Endothelial cell of umbilical vein (primary cell): ENCODE measurements around the gene PRIMPOL. TPM values are rescaled to one million over a fixed set of nuclear protein-coding genes. Genes with fewer than 3 reads are reported as not detected.

Experiments
- BruUV-seq: library from RNA; stranded (reverse); fragments of 400-500 nt; replicated peaks from 2 replicates; lab custom pipeline; 2021; lab: Mats Ljungman, UMichigan
- CTCF ChIA-PET: fragments of 300-600, 350-600 bp; sonication (Branson Sonifier 250); formaldehyde crosslinking; loops from one replicate; lab custom pipeline; 2021; ENCODE audit warnings: antibody characterized with exemption, inconsistent platforms; lab: Charles Lee
- POLR2A ChIA-PET: fragments of 300-600, 350-600 bp; sonication (Branson Sonifier 250); formaldehyde crosslinking; loops from one replicate; lab custom pipeline; 2021; ENCODE audit warnings: antibody characterized with exemption, inconsistent platforms; lab: Charles Lee
- DNase-seq: peaks from one replicate; pipeline ENCODE4 v3.0.0-alpha.2; 2011; ENCODE audit warnings: low read depth, low spot score
- FAIRE-seq: peaks from 2 replicates; lab custom pipeline; 2011; peaks lifted over from hg19 to GRCh38; lab: Jason Lieb, UNC
- H2AFZ ChIP-seq: 2 replicates; pipeline ENCODE4 v1.6.0; 2012; ENCODE audit warnings: low read depth, low read length, control low read depth, inconsistent platforms
- H3K27ac ChIP-seq: 2 replicates; pipeline ENCODE4 v1.5.1; 2011; ENCODE audit warnings: low read depth, mild to moderate bottlenecking, control low read depth, low read length, moderate library complexity; ENCODE audit not compliant: insufficient read depth
- H3K27me3 ChIP-seq, 2 experiments: 2 replicates each; pipeline versions ENCODE4 v1.6.0 to v1.6.1; 2011; ENCODE audit warnings: low read length in 2 of 2, mixed read lengths in 1 of 2; ENCODE audit not compliant: control insufficient read depth in 2 of 2, insufficient read depth in 2 of 2
- H3K36me3 ChIP-seq, 2 experiments: 2 replicates in 1 of 2; 3 replicates in 1 of 2; pipeline ENCODE4 v1.5.1; 2011; ENCODE audit warnings: low read length in 2 of 2, mild to moderate bottlenecking in 1 of 2, moderate library complexity in 1 of 2; ENCODE audit not compliant: control insufficient read depth in 2 of 2, insufficient read depth in 2 of 2; ENCODE audit errors: extremely low read depth in 1 of 2
- H3K4me1 ChIP-seq: 3 replicates; pipeline ENCODE4 v1.5.1; 2011; ENCODE audit warnings: mild to moderate bottlenecking, low read length; ENCODE audit not compliant: control insufficient read depth, insufficient read depth; ENCODE audit errors: extremely low read depth
- H3K4me2 ChIP-seq: 2 replicates; pipeline ENCODE4 v1.6.1; 2011; ENCODE audit warnings: low read length, control low read depth, mixed read lengths; ENCODE audit not compliant: insufficient read depth
- H3K4me3 ChIP-seq, 3 experiments: fragments of 200-600 bp in 1 of 3; sonication (generic), shearing (Covaris generic) in 1 of 3; replicated peaks in 1 of 3; 2 replicates each; pipeline ENCODE4 v1.5.1; 2011 to 2016; ENCODE audit warnings: control low read depth in 3 of 3, low read length in 3 of 3, mild to moderate bottlenecking in 2 of 3, inconsistent platforms in 1 of 3, low read depth in 1 of 3, moderate library complexity in 1 of 3; ENCODE audit not compliant: insufficient read depth in 1 of 3
- H3K79me2 ChIP-seq: 2 replicates; pipeline ENCODE4 v1.6.0; 2012; ENCODE audit warnings: low read length, inconsistent platforms; ENCODE audit not compliant: control insufficient read depth, insufficient read depth
- H3K9ac ChIP-seq: replicated peaks from 2 replicates; pipeline ENCODE3; 2011; ENCODE audit warnings: low read length, control low read depth; ENCODE audit not compliant: insufficient read depth; ENCODE audit errors: extremely low read depth
- H3K9me1 ChIP-seq: replicated peaks from 3 replicates; pipeline ENCODE4 v1.6.0; 2011; ENCODE audit warnings: mild to moderate bottlenecking, low read length; ENCODE audit not compliant: control insufficient read depth, insufficient read depth; ENCODE audit errors: extremely low read depth
- H3K9me3 ChIP-seq: replicated peaks from 2 replicates; pipeline ENCODE4 v1.5.1; 2012; ENCODE audit warnings: low read length, inconsistent platforms; ENCODE audit not compliant: control insufficient read depth, insufficient read depth
- H4K20me1 ChIP-seq: replicated peaks from 2 replicates; pipeline ENCODE3; 2011; ENCODE audit warnings: mild to moderate bottlenecking, low read length; ENCODE audit not compliant: control insufficient read depth, insufficient read depth; ENCODE audit errors: extremely low read depth
- CTCF ChIP-seq, 2 donors: IDR thresholded peaks; 1 replicate in 1 of 2; 2 replicates in 1 of 2; pipeline ENCODE4 v1.5.1; 2011; ENCODE audit warnings: low read length in 2 of 2, mild to moderate bottlenecking in 2 of 2, moderate library complexity in 2 of 2, control low read depth in 1 of 2, inconsistent platforms in 1 of 2, low read depth in 1 of 2; ENCODE audit not compliant: insufficient read depth in 1 of 2; ENCODE audit errors: extremely low read depth in 1 of 2
- EZH2 ChIP-seq: IDR thresholded peaks from 2 replicates; pipeline ENCODE4 v1.6.1; 2012; ENCODE audit warnings: borderline replicate concordance, low read depth, mild to moderate bottlenecking, moderate library complexity, low read length, inconsistent platforms; ENCODE audit not compliant: severe bottlenecking
- FOS ChIP-seq: IDR thresholded peaks from 2 replicates; pipeline ENCODE4 v1.6.1; 2011; ENCODE audit warnings: mild to moderate bottlenecking, low read length, moderate library complexity, borderline replicate concordance; ENCODE audit not compliant: insufficient read depth
- GATA2 ChIP-seq: IDR thresholded peaks from 2 replicates; pipeline ENCODE4 v1.7.0; 2011; ENCODE audit warnings: low read depth, mild to moderate bottlenecking, moderate library complexity, mixed read lengths, low read length; ENCODE audit not compliant: insufficient read length, insufficient read depth
- JUN ChIP-seq: IDR thresholded peaks from 2 replicates; pipeline ENCODE4 v1.6.1; 2011; ENCODE audit warnings: borderline replicate concordance, low read depth; ENCODE audit not compliant: insufficient read length, insufficient read depth
- MAX ChIP-seq: IDR thresholded peaks from 2 replicates; pipeline ENCODE4 v1.6.1; 2011; ENCODE audit not compliant: insufficient read depth, insufficient read length
- MYC ChIP-seq: IDR thresholded peaks from one replicate; pipeline ENCODE4 v1.6.1; 2011; ENCODE audit warnings: mild to moderate bottlenecking, low read depth, low read length
- POLR2A ChIP-seq: IDR thresholded peaks from 2 replicates; pipeline ENCODE4 v1.6.1; 2012; ENCODE audit warnings: low read depth, mild to moderate bottlenecking, control low read depth, low read length
- POLR2AphosphoS5 ChIP-seq: IDR thresholded peaks from 2 replicates; pipeline ENCODE4 v1.6.1; 2012; ENCODE audit warnings: low read depth, mild to moderate bottlenecking, control low read depth, low read length, moderate library complexity; ENCODE audit not compliant: insufficient read depth
- dilution Hi-C: fragments of 300-500 bp; cut with MboI; formaldehyde crosslinking; loops from one replicate; pipeline ENCODE4 v1.15.0; 2019; ENCODE audit warnings: low sequenced_read_pairs; ENCODE audit not compliant: extremely low pct_ligation_motif_present
- intact Hi-C: fragments of 100-400 bp; cut with micrococcal nuclease; formaldehyde crosslinking; loops from one replicate; pipeline ENCODE4 v1.10.0; 2022
- polyA plus RNA-seq, 4 experiments: library from polyadenylated mRNA; depleted of rRNA in 3 of 4; stranded (reverse) in 3 of 4; unstranded in 1 of 4; fragments of >200 nt; gene quantifications; 2 replicates each; pipeline versions ENCODE4 v1.2.1 to v1.2.3, GENCODE V29; 2011 to 2012; ENCODE audit warnings: missing spikeins in 1 of 4
- total RNA-seq: library from RNA; stranded (reverse); gene quantifications from 2 replicates; pipeline ENCODE4 v1.2.3, GENCODE V29; 2021

The PRIMPOL gene
- total and polyA plus RNA-seq, 2 donors (not counting 3 experiments of a cell fraction or from before 2014, with no cell fraction given): 5.9 to 11.1 TPM

GRCh38 chr4:184694412-184694956, 44.9 kb downstream of the PRIMPOL start:
- no peaks in the 10 kb centered on the region for H3K9me3 ChIP-seq
- H3K4me1 ChIP-seq: peaks cover 5% of the 10 kb centered on the region
- BruUV-seq: no TSS peak
- peaks cover 3 to 9% of the 10 kb centered on the region in 2 experiments for H3K36me3 ChIP-seq
- no peaks in the 10 kb centered on the region for H3K79me2 ChIP-seq
- H4K20me1 ChIP-seq: no peaks in the 10 kb centered on the region
- no peak overlapping the region for H3K4me3 ChIP-seq
- intact Hi-C loops (no loop called here), dilution Hi-C loops (no loop called here)
- ChIA-PET CTCF (interaction anchor here (0.9 to 1.3 kb wide), 2 partner anchors 10 to 45 kb away, joined by 3 to 5 read pairs; partner anchors contain the start of genes CASP3 and PRIMPOL), POLR2A (no interaction called here)
- no peak overlapping the region for H3K4me2 ChIP-seq
- H2AFZ ChIP-seq: no peak overlapping the region
- no peaks in the 10 kb centered on the region for H3K9me1 ChIP-seq
- TF ChIP-seq MYC: no peak
- no peak for TF ChIP-seq CTCF (IDR thresholded peaks at IDR 0.05; ENCODE audit: extremely low read depth in 1 of 2, insufficient read depth in 1 of 2, low read depth in 1 of 2, low read length in 2 of 2)
- no peak for TF ChIP-seq POLR2A
- TF ChIP-seq FOS: no peak
- TF ChIP-seq JUN: no peak
- no peak for TF ChIP-seq POLR2AphosphoS5
- TF ChIP-seq GATA2: no peak
- TF ChIP-seq EZH2: no peak
- TF ChIP-seq MAX: no peak
- DNase-seq (no peak), FAIRE-seq (no peak)
- H3K27ac ChIP-seq: no peak overlapping the region
- H3K27me3 ChIP-seq: no peaks in the 10 kb centered on the region
- H3K9ac ChIP-seq: no peak overlapping the region
